GM13976 (cell line): Measurements from ENCODE around the gene CD69.
"Not testable (repeated sequence)": the region's sequence is repeated elsewhere in the genome, so short reads cannot be mapped to it uniquely, and the experiment has no call there.

ENCODE experiments used
- DNase-seq: peaks from one replicate; pipeline ENCODE4 v3.0.0; 2012; ENCODE audit warnings: low spot score
- in situ Hi-C: fragments of 300-500 bp; cut with MboI; formaldehyde crosslinking; loops from one replicate; pipeline ENCODE4 v1.12.0; 2022; ENCODE audit warnings: low sequenced_read_pairs, mixed read lengths, inconsistent platforms; ENCODE audit not compliant: unreplicated experiment
- TF ChIP-seq, protein P1 (sequence below): IDR thresholded peaks from 2 replicates; pipeline ENCODE4 v1.5.1; 2012; ENCODE audit warnings: borderline replicate concordance, mild to moderate bottlenecking; ENCODE audit not compliant: insufficient read depth; ENCODE audit errors: extremely low read depth, missing control alignments, control extremely low read depth

The CD69 gene

DNA sequence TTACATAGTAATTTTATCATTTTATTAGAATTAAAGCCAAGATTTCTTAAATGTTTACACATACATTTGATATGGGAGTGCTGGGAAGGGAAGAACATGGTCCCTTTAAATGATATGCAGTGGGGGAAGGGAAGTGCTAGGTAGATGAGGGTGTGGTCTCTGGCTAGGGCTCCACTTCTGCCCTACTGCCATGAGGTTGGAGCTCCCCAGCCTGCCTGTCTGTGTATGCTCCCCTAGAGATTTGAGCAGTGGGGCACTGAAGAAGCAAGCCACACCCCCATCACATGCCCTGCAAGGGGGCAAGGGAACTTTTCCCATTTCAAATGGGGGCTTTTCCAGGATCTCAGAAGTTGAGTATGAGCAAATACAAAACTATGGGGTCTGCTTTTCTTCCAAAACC lies 53.3 kb downstream of the CD69 start:
- TF ChIP-seq, protein P1, sequence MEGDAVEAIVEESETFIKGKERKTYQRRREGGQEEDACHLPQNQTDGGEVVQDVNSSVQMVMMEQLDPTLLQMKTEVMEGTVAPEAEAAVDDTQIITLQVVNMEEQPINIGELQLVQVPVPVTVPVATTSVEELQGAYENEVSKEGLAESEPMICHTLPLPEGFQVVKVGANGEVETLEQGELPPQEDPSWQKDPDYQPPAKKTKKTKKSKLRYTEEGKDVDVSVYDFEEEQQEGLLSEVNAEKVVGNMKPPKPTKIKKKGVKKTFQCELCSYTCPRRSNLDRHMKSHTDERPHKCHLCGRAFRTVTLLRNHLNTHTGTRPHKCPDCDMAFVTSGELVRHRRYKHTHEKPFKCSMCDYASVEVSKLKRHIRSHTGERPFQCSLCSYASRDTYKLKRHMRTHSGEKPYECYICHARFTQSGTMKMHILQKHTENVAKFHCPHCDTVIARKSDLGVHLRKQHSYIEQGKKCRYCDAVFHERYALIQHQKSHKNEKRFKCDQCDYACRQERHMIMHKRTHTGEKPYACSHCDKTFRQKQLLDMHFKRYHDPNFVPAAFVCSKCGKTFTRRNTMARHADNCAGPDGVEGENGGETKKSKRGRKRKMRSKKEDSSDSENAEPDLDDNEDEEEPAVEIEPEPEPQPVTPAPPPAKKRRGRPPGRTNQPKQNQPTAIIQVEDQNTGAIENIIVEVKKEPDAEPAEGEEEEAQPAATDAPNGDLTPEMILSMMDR = no peak
- no peak for DNase-seq
- in situ Hi-C loops = no loop called here

DNA sequence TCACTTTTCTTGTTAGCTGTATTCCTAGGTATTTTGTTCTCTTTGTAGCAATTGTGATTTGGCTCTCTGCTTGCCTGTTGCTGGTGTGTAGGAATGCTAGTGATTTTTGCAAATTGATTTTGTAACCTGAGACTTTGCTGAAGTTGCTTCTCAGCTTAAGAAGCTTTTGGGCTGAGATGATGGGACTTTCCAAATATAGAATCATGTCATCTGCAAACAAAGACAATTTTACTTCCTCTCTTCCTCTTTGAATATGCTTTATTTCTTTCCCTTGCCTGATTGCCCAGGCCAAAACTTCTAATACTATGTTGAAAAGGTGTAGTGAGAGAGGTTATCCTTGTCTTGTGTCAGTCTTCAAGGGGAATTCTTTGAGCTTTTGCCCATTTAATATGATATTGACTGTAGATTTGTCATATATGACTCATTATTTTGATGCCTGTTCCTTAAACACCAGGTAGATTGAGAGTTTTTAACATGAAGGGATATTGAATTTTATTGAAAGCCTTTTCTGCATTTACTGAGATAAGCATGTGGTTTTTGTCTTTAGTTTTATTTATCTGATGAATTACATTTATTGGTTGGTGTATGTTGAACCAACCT lies 54.5 kb downstream of the CD69 start:
- in situ Hi-C loops = no loop called here
- TF ChIP-seq, protein P1 = no peak

DNA sequence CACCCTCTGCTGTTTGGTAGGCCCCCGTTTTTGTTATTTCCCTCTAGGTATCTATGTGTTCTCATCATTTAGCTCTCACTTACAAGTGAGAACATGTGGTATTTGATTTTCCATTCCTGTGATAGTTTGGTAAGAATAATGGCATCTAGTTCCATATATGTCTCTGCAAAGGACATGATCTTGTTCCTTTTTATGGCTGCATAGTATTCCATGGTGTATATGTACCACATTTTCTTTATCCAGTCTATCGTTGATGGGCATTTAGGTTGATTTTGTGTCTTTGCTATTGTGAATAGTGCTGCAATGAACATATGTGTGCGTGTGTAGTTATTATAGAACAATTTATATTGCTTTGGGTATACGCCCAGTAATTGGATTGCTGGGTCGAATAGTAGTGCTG lies 56.1 kb downstream of the CD69 start:
- DNase-seq, in situ Hi-C loops: not testable (repeated sequence)

More for the DNA sequence above, 54.5 kb downstream of the CD69 start:
- DNase-seq = no peak
